Peyer's patch (tissue), 4 donors: Measurements from ENCODE around the gene CPNE9.

ENCODE experiments used
- CTCF ChIP-seq, 6 experiments: fragments of 450-650 bp in 4 of 6; fragments of 200-600 bp in 2 of 6; sonication (generic) in 1 of 6; IDR thresholded peaks; one replicate each; pipeline ENCODE4 v1.5.1; 2017 to 2019; ENCODE audit warnings: antibody characterized with exemption in 6 of 6, mild to moderate bottlenecking in 3 of 6, moderate library complexity in 1 of 6
- POLR2A ChIP-seq, 2 donors: fragments of 450-650 bp; IDR thresholded peaks; one replicate each; pipeline ENCODE4 v1.5.1; 2017; ENCODE audit warnings: antibody characterized with exemption in 2 of 2, mild to moderate bottlenecking in 2 of 2, moderate library complexity in 2 of 2

- TF ChIP-seq CTCF (IDR thresholded peaks at IDR 0.05) (no peak), POLR2A (IDR thresholded peaks at IDR 0.05) (no peak)
These were observed 9.5 kb downstream of the CPNE9 start for GRCh38 chr3:9713142-9713541.
